HL-60 (cell line): ENCODE measurements around the gene ACVRL1.

ENCODE experiments used
- DNase-seq, 2 experiments: peaks; one replicate each; pipeline ENCODE4 v3.0.0-alpha.2; 2010 to 2020; ENCODE audit warnings: low read depth in 1 of 2, low spot score in 1 of 2
- H3K27ac ChIP-seq: fragments of 250-450 bp; sonication (Bioruptor Pico); replicated peaks from 2 replicates; pipeline ENCODE4 v1.5.1; 2020; ENCODE audit warnings: mild to moderate bottlenecking, moderate library complexity
- H3K27me3 ChIP-seq: fragments of 250-450 bp; sonication (Bioruptor Pico); 2 replicates; pipeline ENCODE4 v1.5.1; 2021; ENCODE audit warnings: mild to moderate bottlenecking, moderate library complexity; ENCODE audit not compliant: insufficient read depth, poor library complexity, severe bottlenecking
- H3K4me3 ChIP-seq: replicated peaks from 2 replicates; pipeline ENCODE4 v1.5.1; 2011; ENCODE audit warnings: mild to moderate bottlenecking, control low read depth, low read length; ENCODE audit not compliant: insufficient read depth
- GABPA ChIP-seq: IDR thresholded peaks from 2 replicates; pipeline ENCODE4 v1.6.1; 2012; ENCODE audit warnings: low read depth
- POLR2AphosphoS5 ChIP-seq: IDR thresholded peaks from 2 replicates; pipeline ENCODE4 v1.6.1; 2012; ENCODE audit warnings: low read depth
- REST ChIP-seq: IDR thresholded peaks from 2 replicates; pipeline ENCODE4 v1.6.1; 2012; ENCODE audit warnings: low read depth; ENCODE audit not compliant: insufficient replicate concordance
- SPI1 ChIP-seq: IDR thresholded peaks from 2 replicates; pipeline ENCODE4 v1.6.1; 2012; ENCODE audit warnings: low read depth, mild to moderate bottlenecking, borderline replicate concordance
- TF ChIP-seq, protein P1 (sequence below): IDR thresholded peaks from one replicate; pipeline ENCODE4 v1.5.1; 2011; ENCODE audit warnings: low read length, control low read depth, inconsistent platforms; ENCODE audit not compliant: insufficient read depth

ACVRL1 gene

GRCh38 chr12:51947246-51947996 lies 40.1 kb downstream of the ACVRL1 start:
- TF ChIP-seq GABPA (no peak), REST (no peak), POLR2AphosphoS5 (no peak), SPI1 (no peak)
- TF ChIP-seq, protein P1, sequence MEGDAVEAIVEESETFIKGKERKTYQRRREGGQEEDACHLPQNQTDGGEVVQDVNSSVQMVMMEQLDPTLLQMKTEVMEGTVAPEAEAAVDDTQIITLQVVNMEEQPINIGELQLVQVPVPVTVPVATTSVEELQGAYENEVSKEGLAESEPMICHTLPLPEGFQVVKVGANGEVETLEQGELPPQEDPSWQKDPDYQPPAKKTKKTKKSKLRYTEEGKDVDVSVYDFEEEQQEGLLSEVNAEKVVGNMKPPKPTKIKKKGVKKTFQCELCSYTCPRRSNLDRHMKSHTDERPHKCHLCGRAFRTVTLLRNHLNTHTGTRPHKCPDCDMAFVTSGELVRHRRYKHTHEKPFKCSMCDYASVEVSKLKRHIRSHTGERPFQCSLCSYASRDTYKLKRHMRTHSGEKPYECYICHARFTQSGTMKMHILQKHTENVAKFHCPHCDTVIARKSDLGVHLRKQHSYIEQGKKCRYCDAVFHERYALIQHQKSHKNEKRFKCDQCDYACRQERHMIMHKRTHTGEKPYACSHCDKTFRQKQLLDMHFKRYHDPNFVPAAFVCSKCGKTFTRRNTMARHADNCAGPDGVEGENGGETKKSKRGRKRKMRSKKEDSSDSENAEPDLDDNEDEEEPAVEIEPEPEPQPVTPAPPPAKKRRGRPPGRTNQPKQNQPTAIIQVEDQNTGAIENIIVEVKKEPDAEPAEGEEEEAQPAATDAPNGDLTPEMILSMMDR: no peak
- Histone ChIP-seq H3K4me3 (no peak overlapping the region), H3K27me3 (peaks cover 3% of the 10 kb centered on the region), H3K27ac (no peak overlapping the region)
- no peak for DNase-seq

DNA sequence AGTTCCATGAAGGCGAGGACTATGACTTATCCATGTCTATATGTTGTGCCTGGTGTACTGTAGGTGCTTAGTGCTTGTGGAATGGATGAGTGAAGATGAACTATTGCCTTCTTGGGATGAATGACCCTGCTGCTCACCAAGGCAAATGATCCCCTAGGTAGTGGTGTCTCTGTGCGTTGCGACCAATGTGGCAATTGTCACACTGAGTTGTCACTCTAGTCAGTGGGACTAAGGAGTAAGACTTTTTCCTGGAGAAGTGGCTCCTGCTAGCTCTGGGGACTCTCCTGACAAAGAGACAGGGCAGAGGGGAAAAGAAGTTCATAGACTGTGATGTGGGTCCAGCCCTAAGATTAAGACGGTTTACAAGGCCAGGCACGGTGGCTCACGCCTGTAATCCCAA lies 40.8 kb downstream of the ACVRL1 start:
- Histone ChIP-seq H3K4me3 (no peak overlapping the region), H3K27ac (no peak overlapping the region), H3K27me3 (peaks cover 3% of the 10 kb centered on the region)
- TF ChIP-seq SPI1: no peak
- TF ChIP-seq GABPA: no peak
- TF ChIP-seq, protein P1: no peak
- TF ChIP-seq POLR2AphosphoS5: no peak
- no peak for TF ChIP-seq REST
- no peak for DNase-seq

DNA sequence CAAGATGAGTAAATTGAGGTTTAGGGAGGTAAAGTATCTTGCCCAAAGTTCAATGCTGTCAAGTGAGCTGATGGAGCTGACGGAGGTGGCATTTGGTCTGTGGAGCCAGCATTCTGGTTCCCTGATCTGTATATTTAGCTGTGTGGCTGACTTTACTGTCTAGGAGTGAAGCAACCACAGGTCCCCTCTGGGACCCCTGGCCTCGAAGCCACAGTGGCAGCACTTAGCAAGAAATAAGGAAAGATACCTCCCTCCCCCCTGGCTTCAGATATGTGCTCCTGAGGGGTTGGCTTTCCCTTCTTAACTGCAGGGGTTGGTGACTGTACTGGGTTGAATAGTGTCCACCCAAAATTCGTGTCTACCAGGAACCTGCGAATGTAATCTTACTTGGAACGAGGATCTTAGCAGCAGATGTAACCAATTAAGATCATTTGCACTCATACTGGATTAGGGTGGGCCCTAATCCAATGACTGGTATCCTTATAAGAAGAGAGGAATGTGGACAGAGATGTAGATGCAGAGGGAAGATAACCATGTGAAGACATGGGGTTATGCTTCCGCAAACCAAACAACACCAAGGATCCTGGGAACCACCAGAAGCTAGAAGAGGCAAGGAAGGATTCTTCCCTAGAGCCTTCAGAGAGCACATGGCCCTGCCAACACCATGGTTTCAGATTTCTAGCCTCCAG lies 42.2 kb downstream of the ACVRL1 start:
- H3K4me3 ChIP-seq: no peak overlapping the region
- H3K27ac ChIP-seq: no peak overlapping the region
- no peak for DNase-seq
- H3K27me3 ChIP-seq: peaks cover 3% of the 10 kb centered on the region
- no peak for TF ChIP-seq REST
- TF ChIP-seq GABPA: no peak
- TF ChIP-seq, protein P1: no peak
- no peak for TF ChIP-seq SPI1
- no peak for TF ChIP-seq POLR2AphosphoS5
